CD4-positive, alpha-beta T cell treated with Interleukin-17A for 1 hour (primary cell): ENCODE results near the gene NHSL2.
"Not testable (repeated sequence)": the region's sequence is repeated elsewhere in the genome, so short reads cannot be mapped to it uniquely, and the experiment has no call there.

ENCODE experiments used
- DNase-seq: peaks from one replicate; pipeline ENCODE4 v3.0.0-alpha.2; 2020

Gene NHSL2

GRCh38 chrX:71927040-71927439 is 16.4 kb downstream of the NHSL2 start:
- DNase-seq = no peak

DNA sequence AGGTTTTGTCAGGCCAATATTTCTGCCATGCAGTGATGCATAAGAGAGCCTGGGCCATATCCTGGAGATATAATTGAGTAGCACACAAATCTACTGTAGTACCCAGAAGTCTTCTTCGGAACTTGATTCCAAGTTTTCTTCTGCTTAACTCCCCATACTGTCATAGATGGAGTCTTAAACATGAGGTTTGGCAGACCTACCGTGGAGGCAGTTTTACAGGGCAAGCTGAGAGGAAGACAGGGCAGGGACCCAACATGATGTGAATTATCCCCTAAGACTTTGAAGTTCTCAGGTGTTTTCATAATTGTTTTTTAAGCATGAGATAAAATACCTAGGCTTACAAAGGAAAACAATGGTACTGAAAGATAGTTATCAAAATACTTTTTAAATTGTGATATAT is 18.2 kb downstream of the NHSL2 start:
- DNase-seq = no peak

DNA sequence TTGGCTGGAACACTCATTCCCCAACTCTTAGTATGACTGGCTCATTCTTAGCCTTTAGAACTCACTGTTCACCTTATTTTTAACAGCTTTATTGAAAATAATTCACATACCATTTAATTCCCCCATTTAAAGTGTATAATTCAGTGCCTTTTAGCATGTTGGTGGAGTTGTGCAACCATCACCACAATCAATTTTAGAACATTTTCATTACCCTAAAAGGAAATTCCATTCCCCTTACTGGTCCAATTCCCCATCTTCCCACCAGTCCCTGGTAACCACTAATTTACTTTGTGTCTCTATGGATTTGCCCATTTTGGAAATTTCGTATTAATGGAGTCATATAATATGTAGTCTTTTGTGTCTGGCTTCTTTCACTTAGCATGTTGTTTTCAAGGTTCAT is 19.7 kb downstream of the NHSL2 start:
- DNase-seq = no peak

GRCh38 chrX:71935476-71935875 is 24.8 kb downstream of the NHSL2 start:
- no peak for DNase-seq

DNA sequence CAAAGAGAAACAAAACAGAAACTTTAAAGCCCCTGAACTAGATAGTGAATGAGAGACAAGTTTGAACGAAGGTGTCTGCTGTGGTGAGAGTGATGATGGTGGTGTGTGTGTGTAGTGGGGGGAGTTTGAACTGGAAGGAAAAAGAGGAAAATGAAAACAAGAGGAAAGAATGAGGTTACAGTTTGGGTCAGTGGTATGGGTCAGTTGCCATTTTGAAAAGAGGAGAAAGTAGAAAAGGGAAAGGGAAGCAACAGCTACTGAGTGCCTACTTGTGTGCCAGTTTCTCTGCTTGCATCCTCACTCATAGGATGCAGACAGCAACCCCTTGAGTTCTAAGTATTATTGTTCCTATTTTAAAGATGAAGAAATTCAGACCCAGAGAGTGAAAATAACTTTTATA is 26.0 kb downstream of the NHSL2 start:
- DNase-seq = no peak

- DNase-seq = no peak
Observed at GRCh38 chrX:71938371-71938770, 27.7 kb downstream of the NHSL2 start.

DNA sequence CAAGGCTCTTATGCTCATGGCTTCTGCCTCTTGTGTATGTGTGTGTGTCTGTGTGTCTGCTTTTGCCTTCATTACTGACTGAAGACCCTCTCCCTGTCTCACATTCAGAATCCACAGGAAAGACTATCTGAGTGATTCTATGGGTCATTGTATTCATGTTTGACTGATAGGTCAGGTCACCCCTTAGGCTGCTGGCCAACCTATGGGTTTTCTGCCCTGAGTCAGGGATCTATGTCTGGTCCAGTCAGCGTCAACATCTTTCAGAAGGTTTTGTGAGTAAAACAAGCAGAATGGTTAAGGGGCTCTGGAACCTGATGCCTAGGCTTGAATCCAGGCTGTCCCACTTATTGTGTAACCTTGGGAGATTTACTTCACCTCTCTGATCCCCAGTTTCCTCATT is 30.5 kb downstream of the NHSL2 start:
- no peak for DNase-seq

DNA sequence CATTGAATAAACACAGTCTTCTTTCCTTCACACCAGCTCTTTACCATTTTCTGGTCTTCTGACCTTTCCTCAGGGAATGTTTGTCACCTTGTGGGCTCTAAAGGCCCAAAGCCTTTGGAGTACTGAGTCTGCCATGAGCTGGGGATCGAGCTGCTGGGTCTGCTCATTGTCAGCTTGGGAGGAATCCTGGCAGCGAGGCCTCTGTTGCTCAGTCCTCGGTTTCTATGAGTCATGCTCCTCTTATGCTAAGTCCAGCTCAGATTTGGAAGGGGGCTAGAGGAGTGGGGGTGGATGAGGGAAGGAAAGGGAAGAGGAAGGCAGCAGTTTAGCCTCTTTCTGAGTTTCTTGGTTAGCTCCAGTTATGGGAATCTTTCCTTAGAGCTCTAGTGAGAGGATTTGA is 31.1 kb downstream of the NHSL2 start:
- no peak for DNase-seq

DNA sequence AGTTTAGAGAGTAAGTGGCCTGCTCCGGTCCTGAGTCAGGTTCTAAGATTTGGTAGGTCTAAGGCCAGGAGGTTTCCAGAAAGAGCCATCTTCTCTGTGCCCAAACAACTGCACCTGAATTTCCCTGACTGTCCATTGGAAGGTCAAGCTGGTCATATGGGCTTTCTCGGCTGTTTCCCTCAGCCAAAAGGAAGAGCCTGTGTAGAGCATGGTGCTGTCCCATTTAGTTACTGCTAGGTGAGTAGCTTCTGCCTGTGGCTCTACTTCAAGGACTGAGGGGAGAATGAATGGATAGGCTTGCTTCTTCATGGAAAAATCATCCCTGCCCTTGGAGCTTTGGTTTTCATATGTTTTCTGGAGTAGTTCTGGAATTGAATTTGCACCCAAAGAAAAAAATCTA is 33.7 kb downstream of the NHSL2 start:
- DNase-seq = no peak

DNA sequence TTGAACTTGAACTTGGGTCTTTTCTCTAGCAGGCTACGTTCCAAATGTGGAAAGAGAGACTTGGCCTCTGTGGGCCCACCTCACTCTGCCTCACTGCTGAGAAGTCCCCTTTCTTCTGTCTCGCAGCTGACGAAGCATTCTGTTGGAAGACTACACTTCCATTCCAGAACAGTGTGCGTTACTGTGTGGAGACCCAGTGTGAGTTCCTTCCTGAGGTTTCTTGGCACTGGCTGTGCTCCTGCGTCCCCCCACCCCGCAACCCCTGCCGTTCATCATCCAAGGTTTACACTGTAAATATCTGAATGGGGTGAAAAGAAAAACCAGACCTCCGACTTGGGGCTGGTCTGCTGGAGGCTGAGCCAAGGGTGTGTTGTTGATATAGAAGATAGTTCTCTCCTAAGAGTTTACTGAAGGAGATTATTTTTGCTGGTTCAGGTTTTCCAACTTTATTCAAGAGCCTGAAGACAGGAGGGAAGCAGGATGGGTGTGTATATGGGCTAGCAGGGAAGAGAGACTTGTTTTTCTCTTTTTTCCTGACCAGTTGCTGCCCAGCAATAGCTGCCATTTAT is 34.7 kb downstream of the NHSL2 start:
- DNase-seq = no peak

- no peak for DNase-seq
Observed at GRCh38 chrX:71949363-71949762, 38.7 kb downstream of the NHSL2 start.

DNA sequence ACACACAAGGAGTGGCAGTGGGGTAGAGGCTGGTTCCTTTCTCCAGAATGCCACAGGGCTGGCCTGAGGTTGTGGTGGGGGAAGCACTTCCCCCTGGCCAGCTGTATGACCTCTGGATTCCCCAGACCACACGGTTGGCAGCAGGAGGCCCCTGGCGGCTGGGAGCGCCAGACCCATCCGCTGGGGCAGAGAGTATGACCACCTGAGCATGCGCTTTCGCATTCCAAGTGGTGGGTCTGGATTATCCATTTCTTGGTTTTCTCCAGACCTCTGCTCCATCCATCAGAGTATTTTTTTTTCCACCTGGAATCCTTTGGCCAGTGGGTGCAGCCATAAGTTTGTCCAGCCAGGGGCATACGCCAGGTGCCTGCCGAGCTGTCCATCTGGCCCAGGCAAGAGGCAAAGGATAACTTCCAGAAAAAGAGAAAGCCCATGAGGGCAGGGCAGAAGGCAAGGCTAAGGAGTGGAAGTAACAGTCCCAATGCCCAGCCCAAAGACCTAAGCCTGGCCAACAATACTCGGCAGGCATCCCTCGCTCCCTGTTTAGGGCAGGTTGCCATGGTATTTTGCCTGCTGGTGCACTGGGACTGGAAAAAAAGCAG is 39.3 kb downstream of the NHSL2 start:
- DNase-seq = no peak

DNA sequence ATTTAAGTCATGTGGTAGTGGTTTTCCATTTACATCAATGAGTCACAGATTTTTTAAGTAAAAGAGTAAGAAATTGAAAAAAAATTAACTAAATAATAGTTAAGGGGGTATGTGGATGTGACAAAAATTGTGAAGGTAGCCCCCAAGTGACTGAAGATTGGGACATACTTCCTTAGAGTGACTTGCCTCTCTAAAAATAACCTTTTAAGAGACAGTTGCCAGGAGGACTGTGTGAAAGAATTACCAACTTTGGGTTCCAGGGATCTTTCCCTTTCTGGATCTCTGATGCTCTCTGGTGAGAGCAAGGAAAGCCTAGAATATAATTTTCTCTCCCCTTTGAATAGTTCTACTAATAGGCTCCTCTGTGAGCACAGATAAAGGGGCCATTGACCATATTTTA is 42.7 kb downstream of the NHSL2 start:
- DNase-seq = no peak

DNA sequence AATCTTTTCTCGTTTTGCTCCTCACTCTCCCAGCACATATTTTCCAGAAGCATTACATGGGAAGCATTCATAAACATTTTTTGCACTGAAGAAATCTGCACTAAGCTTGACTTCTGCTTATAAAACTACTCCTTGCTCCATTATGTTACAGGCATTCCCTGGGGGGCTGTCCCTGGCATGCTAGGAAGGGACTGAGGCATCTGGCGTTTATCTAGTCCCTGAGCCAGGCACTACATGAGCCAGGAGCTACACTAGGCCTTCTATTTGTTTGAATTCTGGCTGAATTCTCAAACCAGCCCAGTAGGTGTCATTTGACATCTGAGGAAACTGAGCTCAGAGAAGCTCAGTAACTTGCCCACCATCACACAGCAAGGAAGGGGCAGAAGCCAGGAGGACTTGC is 43.3 kb downstream of the NHSL2 start:
- no peak for DNase-seq

- DNase-seq = no peak
Observed at GRCh38 chrX:71954458-71954857, 43.8 kb downstream of the NHSL2 start.

GRCh38 chrX:71955530-71956120 is 45.0 kb downstream of the NHSL2 start:
- DNase-seq = no peak

DNA sequence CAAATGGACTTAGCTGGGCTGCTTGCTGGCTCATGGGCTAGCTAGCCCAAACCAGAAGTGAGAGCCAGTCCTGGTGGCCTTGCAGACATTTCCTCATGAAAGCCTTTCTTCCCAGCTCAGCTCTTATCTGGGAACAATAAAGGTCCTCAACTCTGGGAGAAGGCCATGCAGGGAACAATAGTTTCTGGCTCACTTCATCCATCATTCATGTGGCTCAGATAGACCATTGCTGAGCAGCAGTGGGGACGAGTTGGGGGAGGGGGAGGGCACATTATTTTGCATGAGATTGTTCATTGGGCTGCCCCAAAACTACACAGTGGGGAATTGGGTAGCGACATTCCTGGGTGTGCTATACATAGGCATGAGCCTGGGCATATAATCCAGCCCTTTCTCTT is 47.6 kb downstream of the NHSL2 start:
- no peak for DNase-seq

DNA sequence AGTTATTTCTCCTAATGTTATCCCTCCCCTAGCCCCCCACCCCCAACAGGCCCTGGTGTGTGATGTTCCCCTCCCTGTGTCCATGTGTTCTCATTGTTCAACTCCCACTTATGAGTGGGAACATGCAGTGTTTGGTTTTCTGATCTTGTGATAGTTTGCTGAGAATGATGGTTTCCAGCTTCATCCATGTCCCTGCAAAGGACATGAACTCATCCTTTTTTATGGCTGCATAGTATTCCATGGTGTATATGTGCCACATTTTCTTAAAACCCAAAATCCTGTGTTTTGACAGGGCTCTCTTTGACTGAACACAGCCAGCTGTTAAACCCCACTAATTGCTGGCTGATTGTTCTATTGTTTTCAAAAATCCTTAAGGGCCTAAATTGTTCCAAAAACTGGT is 53.5 kb downstream of the NHSL2 start:
- DNase-seq = not testable (repeated sequence)

- DNase-seq = no peak
Observed at GRCh38 chrX:71974916-71975315, 64.3 kb downstream of the NHSL2 start.

GRCh38 chrX:71976753-71977152 is 66.1 kb downstream of the NHSL2 start:
- no peak for DNase-seq

- no peak for DNase-seq
Observed at GRCh38 chrX:71978164-71978563, 67.5 kb downstream of the NHSL2 start.

- no peak for DNase-seq
Observed at GRCh38 chrX:71989768-71990426, 79.3 kb downstream of the NHSL2 start.

- no peak for DNase-seq
Observed at GRCh38 chrX:71990518-71990917, 79.9 kb downstream of the NHSL2 start.

- no peak for DNase-seq
Observed at GRCh38 chrX:71991164-71991563, 80.5 kb downstream of the NHSL2 start.
